Skeletal muscle satellite cell (primary cell): Measurements from ENCODE around the gene KANK2.
"Not testable (repeated sequence)": the region's sequence is repeated elsewhere in the genome, so short reads cannot be mapped to it uniquely, and the experiment has no call there.

ENCODE experiments used
- H3K27me3 ChIP-seq: 2 replicates; pipeline ENCODE4 v1.7.0; 2013; ENCODE audit warnings: low read length; ENCODE audit not compliant: control insufficient read depth, insufficient read depth
- H3K36me3 ChIP-seq: 2 replicates; pipeline ENCODE4 v1.7.0; 2013; ENCODE audit warnings: mild to moderate bottlenecking, control low read depth, low read length; ENCODE audit not compliant: insufficient read depth
- H3K4me1 ChIP-seq: 2 replicates; pipeline ENCODE4 v1.7.0; 2013; ENCODE audit warnings: low read length; ENCODE audit not compliant: control insufficient read depth, insufficient read depth
- H3K4me2 ChIP-seq: 2 replicates; pipeline ENCODE4 v1.7.0; 2013; ENCODE audit warnings: mild to moderate bottlenecking, low read length
- H3K4me3 ChIP-seq: 2 replicates; pipeline ENCODE4 v1.7.0; 2013; ENCODE audit warnings: low read length
- H3K9ac ChIP-seq: 2 replicates; pipeline ENCODE4 v1.7.0; 2013; ENCODE audit warnings: mild to moderate bottlenecking, low read depth, low read length, moderate library complexity
- H3K9me3 ChIP-seq: replicated peaks from 2 replicates; pipeline ENCODE4 v1.7.0; 2013; ENCODE audit warnings: mild to moderate bottlenecking, control low read depth, low read length

Gene KANK2

GRCh38 chr19:11194173-11194572 is 3.2 kb downstream of the KANK2 start:
- Histone ChIP-seq H3K4me3 (peak overlapping the region; percentile 83), H3K36me3 (peaks cover 45% of the 10 kb centered on the region), H3K9ac (peak overlapping the region; percentile 79), H3K4me1 (peaks cover 68% of the 10 kb centered on the region), H3K4me2 (peak overlapping the region; percentile 95), H3K9me3 (no peaks in the 10 kb centered on the region), H3K27me3 (no peaks in the 10 kb centered on the region)

- H3K27me3 ChIP-seq: no peaks in the 10 kb centered on the region
- peak overlapping the region; percentile 47 for H3K4me3 ChIP-seq
- H3K36me3 ChIP-seq: peaks cover 50% of the 10 kb centered on the region
- H3K4me1 ChIP-seq: peaks cover 68% of the 10 kb centered on the region
- H3K4me2 ChIP-seq: peak overlapping the region; percentile 95
- no peaks in the 10 kb centered on the region for H3K9me3 ChIP-seq
- H3K9ac ChIP-seq: no peak overlapping the region
Observed at GRCh38 chr19:11192957-11193939, 4.1 kb downstream of the KANK2 start.

GRCh38 chr19:11191934-11192333 is 5.4 kb downstream of the KANK2 start:
- Histone ChIP-seq H3K36me3 (peaks cover 62% of the 10 kb centered on the region), H3K4me3 (peak overlapping the region; percentile 19), H3K9ac (no peak overlapping the region), H3K27me3 (no peaks in the 10 kb centered on the region), H3K4me1 (peaks cover 63% of the 10 kb centered on the region), H3K4me2 (peak overlapping the region; percentile 95), H3K9me3 (no peaks in the 10 kb centered on the region)

GRCh38 chr19:11191273-11191755 is 6.0 kb downstream of the KANK2 start:
- H3K4me3 ChIP-seq: peak overlapping the region; percentile 19
- no peak overlapping the region for H3K9ac ChIP-seq
- peaks cover 66% of the 10 kb centered on the region for H3K36me3 ChIP-seq
- H3K4me1 ChIP-seq: peaks cover 63% of the 10 kb centered on the region
- H3K4me2 ChIP-seq: peak overlapping the region; percentile 95
- no peaks in the 10 kb centered on the region for H3K27me3 ChIP-seq
- no peaks in the 10 kb centered on the region for H3K9me3 ChIP-seq

GRCh38 chr19:11190501-11190900 is 6.8 kb downstream of the KANK2 start:
- Histone ChIP-seq H3K9ac (no peak overlapping the region), H3K4me2 (peak overlapping the region; percentile 27), H3K9me3 (no peaks in the 10 kb centered on the region), H3K4me3 (no peak overlapping the region), H3K27me3 (no peaks in the 10 kb centered on the region), H3K36me3 (peaks cover 69% of the 10 kb centered on the region), H3K4me1 (peaks cover 61% of the 10 kb centered on the region)

- Histone ChIP-seq H3K4me1 (peaks cover 32% of the 10 kb centered on the region), H3K9ac (no peak overlapping the region), H3K4me3 (no peak overlapping the region), H3K9me3 (no peaks in the 10 kb centered on the region), H3K4me2 (no peak overlapping the region), H3K36me3 (peaks cover 62% of the 10 kb centered on the region), H3K27me3 (no peaks in the 10 kb centered on the region)
Observed at GRCh38 chr19:11187441-11187840, 9.9 kb downstream of the KANK2 start.

GRCh38 chr19:11182994-11183393 is 14.4 kb downstream of the KANK2 start:
- Histone ChIP-seq H3K4me1 (peaks cover 32% of the 10 kb centered on the region), H3K4me3 (no peak overlapping the region), H3K36me3 (peaks cover 56% of the 10 kb centered on the region)

GRCh38 chr19:11181488-11181887 is 15.9 kb downstream of the KANK2 start:
- H3K9me3 ChIP-seq: no peaks in the 10 kb centered on the region
- H3K36me3 ChIP-seq: peaks cover 56% of the 10 kb centered on the region
- H3K4me1 ChIP-seq: peaks cover 32% of the 10 kb centered on the region
- no peak overlapping the region for H3K4me2 ChIP-seq
- no peak overlapping the region for H3K9ac ChIP-seq
- H3K4me3 ChIP-seq: no peak overlapping the region
- no peaks in the 10 kb centered on the region for H3K27me3 ChIP-seq

More at GRCh38 chr19:11182994-11183393, 14.4 kb downstream of the KANK2 start:
- no peak overlapping the region for H3K9ac ChIP-seq
- H3K9me3 ChIP-seq: no peaks in the 10 kb centered on the region
- no peaks in the 10 kb centered on the region for H3K27me3 ChIP-seq
- no peak overlapping the region for H3K4me2 ChIP-seq

GRCh38 chr19:11180975-11181374 is 16.4 kb downstream of the KANK2 start:
- H3K4me2 ChIP-seq, H3K9me3 ChIP-seq, H3K4me3 ChIP-seq, H3K27me3 ChIP-seq: not testable (repeated sequence)
- H3K36me3 ChIP-seq: peaks cover 61% of the 10 kb centered on the region
- peaks cover 32% of the 10 kb centered on the region for H3K4me1 ChIP-seq
- peak overlapping the region; percentile 63 for H3K9ac ChIP-seq

GRCh38 chr19:11180346-11180745 is 17.0 kb downstream of the KANK2 start:
- Histone ChIP-seq H3K36me3 (peaks cover 61% of the 10 kb centered on the region), H3K9me3 (no peaks in the 10 kb centered on the region), H3K27me3 (no peaks in the 10 kb centered on the region), H3K4me2 (peak overlapping the region; percentile 22), H3K9ac (peak overlapping the region; percentile 63), H3K4me3 (no peak overlapping the region), H3K4me1 (peaks cover 32% of the 10 kb centered on the region)

- Histone ChIP-seq H3K27me3 (no peaks in the 10 kb centered on the region), H3K36me3 (peaks cover 62% of the 10 kb centered on the region), H3K9ac (peak overlapping the region; percentile 63), H3K9me3 (no peaks in the 10 kb centered on the region), H3K4me3 (no peak overlapping the region), H3K4me1 (peaks cover 32% of the 10 kb centered on the region), H3K4me2 (peak overlapping the region; percentile 22)
Observed at GRCh38 chr19:11179716-11180297, 17.5 kb downstream of the KANK2 start.
